GM18873 (cell line): Measurements from ENCODE around the gene DENND1B.
"Not testable (repeated sequence)": the region's sequence is repeated elsewhere in the genome, so short reads cannot be mapped to it uniquely, and the experiment has no call there.

Experiments used
- ATAC-seq: cut with Tn5 transposase; IDR thresholded peaks from one replicate; pipeline ENCODE4 v1.9.1; 2021; ENCODE audit warnings: mild to moderate bottlenecking, moderate library complexity, moderate number of reproducible peaks; ENCODE audit not compliant: unreplicated experiment, low FRiP score

Gene DENND1B

GRCh38 chr1:197752652-197753164, 22.6 kb downstream of the DENND1B start:
- ATAC-seq, result not testable (repeated sequence)

- ATAC-seq, result no peak
These were observed 24.9 kb downstream of the DENND1B start for GRCh38 chr1:197750366-197750765.

- ATAC-seq, result no peak
These were observed 29.4 kb downstream of the DENND1B start for GRCh38 chr1:197745911-197746310.

- ATAC-seq, result no peak
These were observed 30.3 kb downstream of the DENND1B start for GRCh38 chr1:197744979-197745378.

GRCh38 chr1:197743578-197743977, 31.7 kb downstream of the DENND1B start:
- ATAC-seq, result no peak

GRCh38 chr1:197740992-197741391, 34.3 kb downstream of the DENND1B start:
- ATAC-seq, result no peak

- no peak for ATAC-seq
These were observed 36.4 kb downstream of the DENND1B start for GRCh38 chr1:197738927-197739326.

- ATAC-seq, result no peak
These were observed 37.4 kb downstream of the DENND1B start for GRCh38 chr1:197737916-197738315.

GRCh38 chr1:197736685-197737084, 38.6 kb downstream of the DENND1B start:
- ATAC-seq, result no peak

GRCh38 chr1:197735461-197735860, 39.8 kb downstream of the DENND1B start:
- no peak for ATAC-seq

GRCh38 chr1:197733324-197733723, 42.0 kb downstream of the DENND1B start:
- ATAC-seq, result no peak

- no peak for ATAC-seq
These were observed 43.1 kb downstream of the DENND1B start for GRCh38 chr1:197732187-197732586.

- ATAC-seq, result no peak
These were observed 43.8 kb downstream of the DENND1B start for GRCh38 chr1:197731449-197731848.

GRCh38 chr1:197725976-197726375, 49.3 kb downstream of the DENND1B start:
- ATAC-seq, result no peak

- ATAC-seq, result no peak
These were observed 50.2 kb downstream of the DENND1B start for GRCh38 chr1:197725044-197725443.

- no peak for ATAC-seq
These were observed 59.5 kb downstream of the DENND1B start for GRCh38 chr1:197715806-197716205.

- no peak for ATAC-seq
These were observed 68.7 kb downstream of the DENND1B start for GRCh38 chr1:197706601-197707000.

- ATAC-seq, result no peak
These were observed 69.3 kb downstream of the DENND1B start for GRCh38 chr1:197705941-197706340.

- ATAC-seq, result not testable (repeated sequence)
These were observed 74.6 kb downstream of the DENND1B start for GRCh38 chr1:197700688-197701087.

- no peak for ATAC-seq
These were observed 78.9 kb downstream of the DENND1B start for GRCh38 chr1:197696372-197696771.

- no peak for ATAC-seq
These were observed 79.3 kb downstream of the DENND1B start for GRCh38 chr1:197695961-197696360.

- no peak for ATAC-seq
These were observed 82.3 kb downstream of the DENND1B start for GRCh38 chr1:197692965-197693364.

GRCh38 chr1:197691816-197692215, 83.5 kb downstream of the DENND1B start:
- ATAC-seq, result no peak
